NOMO-1 treated with dmso at 0.1 percent for 144 hours (cell line): ENCODE measurements around the gene ZNF24.

Source experiments
- DNase-seq: peaks from one replicate; lab custom pipeline; 2025; ENCODE audit not compliant: unreplicated experiment; lab: John Stamatoyannopoulos, UW

The ZNF24 gene

DNA sequence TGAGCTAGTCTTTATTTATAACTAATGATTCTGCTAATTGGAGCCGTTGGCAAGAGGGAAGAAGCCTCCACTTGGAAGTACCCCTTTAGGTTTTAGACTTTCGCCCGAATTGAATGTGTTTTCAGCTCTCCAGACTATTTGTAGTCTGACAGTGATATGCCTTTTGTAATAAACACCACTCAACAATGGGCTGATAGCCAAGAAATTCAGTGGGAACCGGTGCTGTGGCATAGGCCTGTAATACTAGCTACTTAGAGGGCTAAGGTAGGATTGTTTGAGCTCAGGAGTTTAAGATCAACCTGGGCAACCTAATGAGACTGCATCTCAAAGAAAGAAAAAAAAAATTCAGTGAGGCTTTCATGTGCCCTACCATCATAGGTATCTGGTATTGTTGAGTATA lies 40.6 kb downstream of the ZNF24 start:
- no peak for DNase-seq

DNA sequence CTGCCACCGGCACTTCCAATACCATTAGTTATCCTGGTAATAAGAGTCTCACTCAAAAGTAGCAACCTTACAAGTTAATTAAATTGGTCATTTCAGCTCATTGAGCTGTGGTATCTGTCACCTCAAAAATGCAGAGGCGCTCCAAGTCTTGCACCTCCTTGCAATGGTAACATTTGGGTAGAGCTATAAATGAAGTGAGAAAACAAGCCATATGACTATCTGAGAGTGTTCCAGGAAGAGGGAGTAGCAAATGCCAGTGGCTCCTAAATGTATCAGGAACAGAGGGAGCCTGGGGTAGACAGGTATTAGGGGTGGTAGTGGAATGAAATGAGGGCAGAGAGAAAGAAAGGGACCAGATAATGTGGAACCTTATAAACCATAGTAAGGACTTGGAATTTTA lies 48.2 kb downstream of the ZNF24 start:
- no peak for DNase-seq

DNA sequence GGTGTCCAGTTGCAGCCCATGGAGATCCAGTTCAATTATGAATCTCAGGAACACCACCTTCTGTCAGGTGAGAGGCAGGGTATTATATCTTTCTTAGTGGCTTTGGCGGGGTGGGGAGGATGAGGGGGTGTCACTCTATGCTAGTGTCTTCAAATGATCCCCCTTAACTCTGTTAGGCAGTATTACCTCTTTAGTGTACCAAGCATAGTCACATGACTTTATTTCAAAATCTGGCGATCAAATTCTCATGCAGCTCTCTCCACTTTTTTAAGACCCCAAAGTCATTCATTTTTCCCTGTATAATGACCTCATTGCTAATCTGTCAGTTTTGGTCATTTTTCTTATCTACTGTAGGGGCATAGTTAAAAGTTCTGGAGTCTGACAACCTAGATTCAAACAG lies 53.1 kb downstream of the ZNF24 start:
- no peak for DNase-seq

DNA sequence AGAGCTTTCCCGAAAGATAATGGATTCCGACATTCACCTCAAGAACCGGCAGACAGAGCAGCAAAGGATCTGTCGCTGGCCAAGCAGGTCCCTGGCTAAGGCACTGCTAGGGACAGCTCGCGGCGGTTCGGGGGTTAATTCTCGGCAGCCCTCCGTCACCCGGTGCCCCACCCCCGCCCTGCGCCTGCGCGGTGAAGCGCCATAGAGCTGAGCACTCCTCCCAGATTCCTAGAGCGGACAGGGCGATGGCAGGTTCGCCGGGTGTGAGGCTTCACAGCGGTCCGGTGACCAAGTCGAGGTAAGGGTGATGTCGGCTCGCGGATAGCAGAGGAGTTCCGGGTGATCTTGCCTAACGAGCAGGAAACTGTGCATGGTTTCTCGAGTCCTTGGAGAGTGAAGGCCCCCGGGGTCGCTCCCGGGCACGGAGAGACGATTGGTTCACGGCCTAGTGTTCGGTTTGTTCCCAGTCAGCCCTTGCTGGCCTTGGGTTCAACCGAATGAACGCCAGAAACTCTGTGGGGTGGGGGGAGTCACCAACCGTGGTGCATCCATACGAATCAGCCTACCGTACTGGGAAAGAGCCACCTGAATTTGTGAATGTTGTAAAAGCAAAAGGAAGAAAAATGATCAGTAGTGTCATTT lies 54.0 kb downstream of the ZNF24 start, which contains the start of gene ZSCAN30:
ZSCAN30 (minus strand) TSS at position 136 of the 642 bp plus-strand sequence. CDS start 25,877 bp downstream, outside the sequence.
- peak; percentile 91 for DNase-seq

DNA sequence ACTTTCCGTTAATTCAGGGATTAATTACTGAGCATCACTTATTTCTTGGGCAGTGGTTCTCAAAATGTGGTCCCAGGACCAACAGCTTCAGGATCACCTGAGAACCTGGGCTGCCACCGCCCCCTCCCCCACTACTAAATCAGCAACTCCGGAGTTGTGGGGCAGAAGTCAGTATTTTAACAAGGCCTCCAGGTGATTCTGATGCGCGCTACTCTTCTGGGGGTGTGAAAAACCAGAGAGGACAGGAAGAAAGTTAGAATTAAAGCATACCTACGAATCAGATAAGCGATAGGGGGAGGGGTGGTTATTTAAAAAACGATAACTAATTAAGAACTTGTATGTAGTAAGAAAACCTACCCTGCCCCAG lies 54.5 kb downstream of the ZNF24 start:
- no peak for DNase-seq

DNA sequence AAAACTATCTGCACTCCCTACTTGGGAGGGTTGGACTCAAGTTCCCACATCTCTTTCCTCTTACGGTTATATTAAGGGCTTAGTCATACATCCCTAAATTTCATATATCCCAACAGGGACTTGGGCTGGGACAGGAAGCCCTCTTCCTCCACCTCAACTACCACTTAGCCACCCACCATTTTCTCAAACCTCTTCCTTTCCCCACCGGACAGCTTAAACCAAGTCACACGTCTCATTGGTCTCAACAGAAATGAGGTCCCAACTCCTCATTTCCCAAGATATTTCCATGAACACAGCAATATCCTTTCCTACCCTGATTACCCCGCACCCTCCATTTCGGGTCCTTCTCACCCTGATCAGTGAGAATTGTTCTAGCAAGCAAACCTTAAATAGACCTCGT lies 54.9 kb downstream of the ZNF24 start:
- no peak for DNase-seq

DNA sequence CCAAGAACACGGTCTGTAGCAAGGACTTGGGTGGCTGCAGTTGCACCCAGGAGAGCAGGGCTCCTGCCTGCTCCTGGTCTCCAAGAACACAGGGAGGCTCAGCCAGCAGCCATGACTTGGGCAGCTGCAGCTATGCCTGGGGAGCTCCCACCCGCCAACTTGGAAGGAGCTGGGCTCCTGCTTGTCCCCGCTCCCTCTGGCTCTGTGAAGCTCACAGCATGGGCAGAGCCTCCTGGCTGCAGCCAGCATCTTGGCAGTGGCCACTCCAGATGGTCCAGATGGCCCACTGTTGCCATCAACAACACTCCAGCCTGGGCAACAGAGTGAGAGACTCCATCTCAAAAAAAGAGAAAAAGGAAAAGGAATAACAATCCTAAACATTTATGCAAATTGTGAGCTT lies 59.4 kb downstream of the ZNF24 start:
- DNase-seq, result no peak

DNA sequence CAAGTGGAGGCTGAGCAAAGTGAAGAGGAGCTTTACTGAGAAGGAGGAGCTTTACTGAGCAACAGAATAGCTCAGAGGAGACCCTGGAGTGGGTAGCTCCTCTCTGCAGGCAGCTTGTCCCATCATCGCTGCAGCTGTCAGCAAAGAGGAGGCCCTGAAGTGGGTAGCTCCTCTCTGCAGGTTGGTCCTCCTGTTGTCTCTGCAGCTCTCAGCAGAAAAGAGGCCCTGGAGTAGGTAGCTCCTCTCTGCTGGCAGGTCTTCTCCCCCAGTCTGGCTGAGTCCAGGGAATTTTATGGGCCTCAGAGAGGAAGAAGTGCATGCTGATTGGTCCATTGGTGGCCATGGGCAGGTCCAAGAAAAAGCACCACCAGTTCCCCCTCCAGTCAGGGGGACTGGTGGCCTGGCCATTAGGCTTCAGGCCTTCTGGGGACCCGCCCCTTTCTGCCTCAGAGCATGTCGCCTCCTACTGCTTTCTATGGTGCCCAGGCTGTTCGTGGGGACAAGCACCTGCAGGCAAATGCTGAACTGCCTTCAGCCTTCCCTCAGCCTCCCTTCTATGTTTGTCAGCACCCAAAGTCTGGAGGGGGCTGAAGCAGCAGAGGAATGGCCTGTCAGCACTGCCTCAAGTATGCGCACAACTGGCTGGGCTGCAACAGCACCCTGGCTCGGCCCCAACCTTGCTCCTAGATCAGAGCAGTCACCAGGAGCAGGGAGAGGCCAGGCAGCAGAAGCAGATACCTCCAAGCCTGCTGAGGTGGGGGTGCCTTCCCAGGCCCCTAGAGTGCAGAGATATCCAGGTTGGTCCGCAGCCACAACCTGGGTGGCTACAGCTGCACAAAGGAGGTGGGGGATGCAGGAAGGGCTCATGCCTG lies 60.1 kb downstream of the ZNF24 start:
- DNase-seq, result no peak

DNA sequence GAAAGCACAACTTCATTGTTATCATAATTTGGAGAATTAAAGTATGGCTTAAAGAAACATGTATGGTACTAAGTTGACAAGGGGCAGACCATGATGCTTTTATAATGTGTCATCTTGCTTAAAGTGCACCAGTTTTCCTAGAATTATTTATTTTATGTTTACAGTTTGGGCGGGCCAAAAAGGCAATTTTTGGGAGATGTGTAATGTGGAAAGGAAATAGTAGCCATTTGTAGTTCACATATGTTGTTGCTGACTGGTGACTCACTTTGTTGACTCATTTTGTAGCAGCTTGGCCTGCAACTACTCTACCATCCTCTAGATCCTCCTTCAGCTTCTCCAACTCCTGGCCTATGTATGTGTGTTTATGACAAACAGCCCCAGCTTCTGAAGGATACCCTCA lies 61.9 kb downstream of the ZNF24 start:
- no peak for DNase-seq
